Dedifferentiated amniotic fluid mesenchymal stem cell (primary cell): Measurements from ENCODE around the gene SLC30A4.
A peak's percentile ranks its signal among the peaks of the same experiment; 100 is the strongest.
"Not testable (repeated sequence)": the region's sequence is repeated elsewhere in the genome, so short reads cannot be mapped to it uniquely, and the experiment has no call there.

Experiments
- DNase-seq: peaks from one replicate; pipeline ENCODE4 v3.0.0-alpha.2; 2016; ENCODE audit errors: extremely low spot score

Gene SLC30A4, protein sequence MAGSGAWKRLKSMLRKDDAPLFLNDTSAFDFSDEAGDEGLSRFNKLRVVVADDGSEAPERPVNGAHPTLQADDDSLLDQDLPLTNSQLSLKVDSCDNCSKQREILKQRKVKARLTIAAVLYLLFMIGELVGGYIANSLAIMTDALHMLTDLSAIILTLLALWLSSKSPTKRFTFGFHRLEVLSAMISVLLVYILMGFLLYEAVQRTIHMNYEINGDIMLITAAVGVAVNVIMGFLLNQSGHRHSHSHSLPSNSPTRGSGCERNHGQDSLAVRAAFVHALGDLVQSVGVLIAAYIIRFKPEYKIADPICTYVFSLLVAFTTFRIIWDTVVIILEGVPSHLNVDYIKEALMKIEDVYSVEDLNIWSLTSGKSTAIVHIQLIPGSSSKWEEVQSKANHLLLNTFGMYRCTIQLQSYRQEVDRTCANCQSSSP

GRCh38 chr15:45522328-45523165 lies at the start of gene SLC30A4:
TSS of gene SLC30A4 (minus strand) at chr15:45522755. CDS start at chr15:45522354, 401 bp downstream.
- DNase-seq = peak; percentile 37

DNA sequence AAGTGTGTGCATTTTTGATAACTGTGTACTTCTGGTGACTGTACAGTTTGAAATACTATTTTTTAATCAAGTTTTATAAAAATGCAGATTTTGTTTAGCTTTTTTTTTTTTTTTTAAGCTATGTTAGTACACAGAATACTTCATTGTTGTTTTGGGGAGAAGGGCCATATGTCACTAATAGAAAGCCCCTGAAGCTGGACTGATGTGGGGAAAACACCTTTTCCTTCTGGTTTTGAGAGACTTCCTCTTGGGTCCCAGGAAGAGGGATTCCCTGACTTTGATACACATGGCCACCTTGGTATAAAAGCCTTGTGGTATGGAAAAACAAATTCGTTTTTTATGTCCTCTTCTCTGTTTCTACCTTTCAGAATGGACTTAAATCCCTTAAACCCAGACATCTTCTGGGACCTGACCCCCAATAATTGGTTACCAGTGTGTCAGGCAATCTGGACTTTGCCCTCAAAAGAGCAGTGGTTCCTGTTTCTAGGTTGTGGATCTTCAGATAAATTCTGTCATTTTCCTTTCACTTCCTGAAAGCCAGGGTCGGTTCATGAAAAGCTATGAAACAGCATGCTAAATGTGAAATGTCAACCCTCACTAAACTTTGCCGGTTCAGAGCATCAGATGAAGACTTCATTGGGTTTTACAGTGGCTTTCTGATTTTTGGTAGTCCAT lies 33.5 kb upstream of the SLC30A4 start:
- no peak for DNase-seq

- no peak for DNase-seq
These were observed 29.1 kb upstream of the SLC30A4 start for GRCh38 chr15:45551676-45552075.

- peak; percentile 43 for DNase-seq
These were observed 27.9 kb upstream of the SLC30A4 start for GRCh38 chr15:45550436-45550835.

- no peak for DNase-seq
These were observed 27.1 kb upstream of the SLC30A4 start for GRCh38 chr15:45549541-45550220.

DNA sequence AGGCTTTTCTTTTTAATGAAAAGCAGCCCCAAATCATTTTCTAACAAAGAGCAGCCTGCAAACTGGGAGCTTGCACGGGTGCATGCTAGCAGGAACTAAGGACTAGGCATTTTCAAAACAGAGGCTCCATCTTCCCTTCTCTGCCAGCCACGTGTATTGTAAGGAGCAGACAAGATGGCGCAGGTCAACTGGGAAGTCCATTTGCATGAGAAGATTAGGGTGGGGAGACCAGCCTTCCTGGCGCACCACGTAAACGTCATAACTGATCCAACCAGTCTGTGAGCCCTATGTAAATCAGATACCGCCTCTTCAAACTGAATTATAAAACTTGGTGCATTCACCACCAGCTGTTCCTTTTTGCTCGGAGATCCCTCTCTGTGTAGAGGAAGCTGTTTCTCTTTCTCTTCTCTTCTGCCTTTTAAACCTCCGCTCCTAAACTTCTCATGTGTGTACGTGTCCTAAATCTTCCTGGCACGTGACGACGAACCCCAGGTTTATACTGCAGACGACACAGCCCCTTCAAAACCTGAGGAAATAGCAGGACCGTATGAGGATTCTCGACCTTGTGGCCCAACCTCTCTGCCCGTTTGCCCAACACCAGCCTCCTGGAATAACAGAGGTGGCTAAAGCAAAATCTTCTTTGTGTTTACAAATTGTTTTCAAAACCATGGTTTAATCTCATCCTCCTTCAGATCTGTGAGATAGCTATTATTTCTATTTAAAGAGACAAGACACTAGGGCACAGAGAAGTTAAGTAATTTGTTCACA lies 26.4 kb upstream of the SLC30A4 start:
- DNase-seq = no peak

- no peak for DNase-seq
These were observed 24.2 kb upstream of the SLC30A4 start for GRCh38 chr15:45546789-45547188.

- no peak for DNase-seq
These were observed 21.9 kb upstream of the SLC30A4 start for GRCh38 chr15:45544266-45545023.

- DNase-seq = no peak
These were observed 20.5 kb upstream of the SLC30A4 start for GRCh38 chr15:45543051-45543450.

- no peak for DNase-seq
These were observed 18.0 kb upstream of the SLC30A4 start for GRCh38 chr15:45540531-45540930.

DNA sequence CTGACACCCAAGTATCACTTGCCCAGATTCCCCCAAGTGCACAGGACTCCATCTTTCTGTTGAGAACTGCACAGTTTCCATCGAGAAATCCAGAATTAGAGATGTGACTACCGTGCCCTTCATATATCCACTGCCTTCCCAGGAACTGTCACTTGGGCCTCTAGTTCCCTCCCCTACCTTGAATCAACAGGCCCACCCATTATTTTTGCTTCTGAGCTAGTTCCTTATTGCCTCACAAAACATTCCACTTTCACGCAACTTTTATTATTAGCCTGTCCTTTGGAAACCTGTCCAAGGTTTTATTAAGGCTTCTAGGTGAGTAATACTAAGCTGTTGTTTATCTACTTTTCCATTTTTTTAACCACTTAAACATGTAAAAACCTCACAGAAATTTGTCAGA lies 17.1 kb upstream of the SLC30A4 start:
- no peak for DNase-seq

DNA sequence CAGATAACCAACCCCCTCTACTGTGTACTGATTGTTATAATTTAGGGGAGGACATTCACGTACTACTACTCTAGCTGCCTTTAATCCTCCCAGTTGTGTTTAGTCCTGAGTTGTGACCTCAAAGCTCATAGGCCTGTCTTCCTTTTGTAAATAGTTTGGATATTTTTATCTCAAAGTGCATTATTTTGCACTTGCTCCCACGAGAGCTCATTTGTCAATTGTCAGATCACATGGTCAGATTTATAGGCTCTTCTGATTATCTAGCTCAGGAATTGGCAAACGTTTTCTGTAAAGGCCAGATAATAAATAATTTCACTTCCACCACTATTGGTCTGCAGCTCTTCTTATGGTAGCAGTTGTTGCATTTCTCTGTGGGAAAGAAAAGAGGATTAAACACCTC lies 14.4 kb upstream of the SLC30A4 start:
- DNase-seq = no peak

DNA sequence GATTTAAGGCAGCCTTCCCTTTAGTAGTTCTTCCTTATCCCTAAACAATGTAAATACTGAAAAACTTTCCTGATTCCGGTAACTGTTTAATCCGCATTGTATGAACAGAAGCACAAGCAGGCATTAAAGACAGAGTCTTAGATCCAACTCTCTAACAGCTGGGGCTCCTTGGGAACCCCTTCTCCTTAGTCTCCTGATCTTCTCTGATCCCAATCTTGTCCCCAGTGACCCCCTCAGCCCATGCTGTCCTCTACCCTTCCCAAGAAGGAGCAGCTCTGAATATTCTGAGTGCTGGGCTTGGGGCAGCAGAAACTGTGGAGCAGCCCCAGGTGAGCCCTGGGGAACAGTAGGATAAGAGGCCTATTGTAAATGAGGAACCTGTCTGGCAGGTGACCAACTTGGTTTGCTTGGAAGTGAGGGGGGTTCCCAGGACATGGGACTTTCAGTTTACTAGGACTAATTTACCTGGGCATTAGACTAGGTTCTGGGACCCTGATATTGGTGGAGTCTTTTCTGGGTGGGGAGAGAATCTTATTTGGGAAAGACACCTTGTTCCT lies 13.0 kb upstream of the SLC30A4 start:
- DNase-seq = no peak

- DNase-seq = no peak
These were observed 12.3 kb upstream of the SLC30A4 start for GRCh38 chr15:45534821-45535220.

DNA sequence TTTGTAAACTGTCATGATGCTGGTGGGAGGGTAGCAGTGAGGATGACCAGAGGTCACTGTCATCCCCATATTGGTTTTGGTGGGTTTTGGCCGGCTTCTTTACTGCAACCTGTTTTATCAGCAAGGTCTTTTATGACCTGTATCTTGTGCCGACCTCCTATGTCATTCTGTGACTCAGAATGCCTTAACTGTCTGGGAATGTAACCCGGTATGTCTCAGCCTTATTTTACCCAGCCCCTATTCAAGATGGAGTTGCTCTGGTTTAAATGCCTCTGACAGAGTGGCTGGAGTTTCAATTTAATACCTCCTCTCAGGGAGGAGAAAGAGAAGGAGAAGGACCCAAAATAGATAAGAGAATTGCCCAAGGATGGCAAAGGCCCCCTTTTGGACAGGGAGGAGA lies 10.3 kb upstream of the SLC30A4 start:
- DNase-seq = not testable (repeated sequence)

- no peak for DNase-seq
These were observed 7.1 kb upstream of the SLC30A4 start for GRCh38 chr15:45529613-45530012.

- DNase-seq = no peak
These were observed 4.5 kb upstream of the SLC30A4 start for GRCh38 chr15:45527086-45527485.

DNA sequence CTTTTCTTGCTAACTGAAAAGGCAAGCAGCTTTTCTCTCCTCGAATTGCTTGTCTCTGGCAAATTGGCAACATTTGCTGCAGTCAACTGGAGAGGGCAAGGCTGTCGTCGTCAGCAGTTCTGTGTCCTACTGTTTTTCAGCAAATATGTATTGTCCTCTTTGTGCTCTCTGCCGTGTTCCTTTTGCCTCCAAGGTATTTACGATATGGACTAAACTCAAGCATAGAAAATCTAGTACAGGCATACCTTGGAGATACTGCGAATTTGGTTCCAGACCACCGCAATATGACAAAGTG lies 558 bp upstream of the SLC30A4 start:
- peak; percentile 29 for DNase-seq

- no peak for DNase-seq
These were observed 793 bp downstream of the SLC30A4 start for GRCh38 chr15:45521596-45522327.
